ENCODE data around the gene NRP2. TPM values are rescaled to one million over a fixed set of nuclear protein-coding genes. Genes with fewer than 3 reads are reported as not detected.

Gene NRP2
- total and polyA plus RNA-seq, 2 of the 13 experiments (the other 11 are each of a cell fraction or from before 2014, with no cell fraction given) = 0.65 to 1.4 TPM

- peak; percentile 36; the same call in 1 of the 2 replicates for TF ChIP-seq RARA (CRISPR knock-in tag; IDR thresholded peaks at IDR 0.05)
- no peak for TF ChIP-seq KLF6 (CRISPR knock-in tag; IDR thresholded peaks at IDR 0.05)
- peak; percentile 44 for TF ChIP-seq GATAD2A (CRISPR knock-in tag; IDR thresholded peaks at IDR 0.05)
- TF ChIP-seq ZBTB33 (CRISPR knock-in tag; IDR thresholded peaks at IDR 0.05) = no peak
- TF ChIP-seq AKNA (CRISPR knock-in tag; IDR thresholded peaks at IDR 0.05; ENCODE audit: borderline replicate concordance) = no peak
- TF ChIP-seq ONECUT2 (CRISPR knock-in tag; IDR thresholded peaks at IDR 0.05) = no peak
- TF ChIP-seq ZNF337 (CRISPR knock-in tag; IDR thresholded peaks at IDR 0.05; ENCODE audit: borderline replicate concordance, low read depth) = no peak
- no peak for TF ChIP-seq DMTF1 (CRISPR knock-in tag; IDR thresholded peaks at IDR 0.05)
- no peak for TF ChIP-seq ZBTB42 (CRISPR knock-in tag; IDR thresholded peaks at IDR 0.05)
- 0 out of 2 replicates have a peak, but pooled peaks have one; percentile 28 for TF ChIP-seq PRDM10 (CRISPR knock-in tag; IDR thresholded peaks at IDR 0.05; ENCODE audit: low read depth)
- TF ChIP-seq ZNF292 (CRISPR knock-in tag; IDR thresholded peaks at IDR 0.05; ENCODE audit: borderline replicate concordance, low read depth) = peak; percentile 68; the same call in 1 of the 2 replicates
- no peak for TF ChIP-seq ZBTB21 (CRISPR knock-in tag; IDR thresholded peaks at IDR 0.05)
- TF ChIP-seq BORCS8-MEF2B (CRISPR knock-in tag; IDR thresholded peaks at IDR 0.05) = 0 out of 2 replicates have a peak, but pooled peaks have one; percentile 6
- no peak for TF ChIP-seq ZNF841 (CRISPR knock-in tag; IDR thresholded peaks at IDR 0.05; ENCODE audit: borderline replicate concordance)
- TF ChIP-seq TGIF2 (CRISPR knock-in tag; IDR thresholded peaks at IDR 0.05) = no peak
- 0 out of 2 replicates have a peak, but pooled peaks have one; percentile 43 for TF ChIP-seq SIX1 (CRISPR knock-in tag; IDR thresholded peaks at IDR 0.05; ENCODE audit: borderline replicate concordance)
- peak; percentile 73 for TF ChIP-seq HNF4A (CRISPR knock-in tag; IDR thresholded peaks at IDR 0.05)
Observed at GRCh38 chr2:205704127-205704741, 21.9 kb downstream of the NRP2 start (continued).
